LoVo (cell line): ENCODE data around the gene MAPK6.
A peak's percentile ranks its signal among the peaks of the same experiment; 100 is the strongest.
"Not testable (repeated sequence)": the region's sequence is repeated elsewhere in the genome, so short reads cannot be mapped to it uniquely, and the experiment has no call there.

Source experiments
- DNase-seq: peaks from one replicate; pipeline ENCODE4 v3.0.0-alpha.2; 2016; ENCODE audit warnings: low spot score

Gene MAPK6

DNA sequence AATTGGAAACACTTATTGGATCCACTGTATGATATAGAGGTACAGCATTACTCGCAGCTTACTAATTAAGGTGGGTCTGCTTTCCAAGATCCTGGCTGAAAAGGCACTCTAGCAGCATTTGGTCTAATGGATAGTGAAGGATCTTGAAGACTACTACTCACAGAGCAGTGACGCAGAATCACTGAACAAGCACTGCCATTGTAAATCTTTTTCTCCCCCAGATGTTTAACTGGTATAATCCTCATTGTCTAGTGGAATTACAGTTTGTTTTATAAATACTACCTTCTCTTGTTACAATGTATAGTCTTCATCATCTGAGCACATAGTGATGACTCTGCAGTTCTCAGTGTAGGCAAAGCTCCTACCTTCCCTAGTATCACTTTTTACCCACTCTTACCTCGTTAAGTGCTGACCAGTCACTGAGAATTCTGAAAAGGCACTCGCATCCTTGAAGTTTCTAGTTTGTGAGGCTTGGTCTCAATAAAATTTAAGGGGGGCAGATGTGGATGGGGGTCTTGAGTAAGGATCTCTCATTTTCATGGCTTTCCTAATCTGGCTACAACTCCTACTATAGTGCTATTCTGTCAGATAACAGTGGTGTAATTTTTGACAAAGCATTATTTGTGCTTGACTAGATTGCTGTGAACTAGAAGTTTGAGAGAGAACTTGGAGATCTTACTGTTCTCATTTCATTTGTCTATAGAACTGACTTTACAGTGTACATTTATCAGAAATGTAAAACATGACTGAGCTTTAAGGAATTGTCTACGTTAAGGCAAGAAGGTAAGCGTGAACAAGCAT lies 23.2 kb downstream of the MAPK6 start:
- no peak for DNase-seq

DNA sequence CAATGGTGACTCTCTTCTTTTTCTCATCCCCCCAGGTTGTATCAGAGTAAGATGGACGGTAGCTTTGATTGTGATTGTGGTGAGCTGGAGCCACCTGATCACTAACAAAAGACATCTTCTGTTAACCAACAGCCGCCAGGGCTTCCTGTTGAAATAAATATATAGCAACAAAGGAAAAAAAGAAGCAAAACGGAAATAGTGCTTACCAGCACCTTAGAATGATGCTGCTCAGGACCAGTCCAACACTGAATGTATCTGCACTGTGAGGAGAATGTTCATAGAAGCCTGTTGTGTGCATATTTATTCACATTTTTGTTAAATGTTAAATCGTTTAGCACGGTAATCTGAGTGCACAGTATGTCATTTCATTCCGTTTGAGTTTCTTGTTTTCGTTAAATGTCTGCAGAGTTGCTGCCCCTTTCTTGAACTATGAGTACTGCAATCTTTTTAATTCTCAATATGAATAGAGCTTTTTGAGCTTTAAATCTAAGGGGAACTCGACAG lies 26.8 kb downstream of the MAPK6 start:
- DNase-seq, result not testable (repeated sequence)

DNA sequence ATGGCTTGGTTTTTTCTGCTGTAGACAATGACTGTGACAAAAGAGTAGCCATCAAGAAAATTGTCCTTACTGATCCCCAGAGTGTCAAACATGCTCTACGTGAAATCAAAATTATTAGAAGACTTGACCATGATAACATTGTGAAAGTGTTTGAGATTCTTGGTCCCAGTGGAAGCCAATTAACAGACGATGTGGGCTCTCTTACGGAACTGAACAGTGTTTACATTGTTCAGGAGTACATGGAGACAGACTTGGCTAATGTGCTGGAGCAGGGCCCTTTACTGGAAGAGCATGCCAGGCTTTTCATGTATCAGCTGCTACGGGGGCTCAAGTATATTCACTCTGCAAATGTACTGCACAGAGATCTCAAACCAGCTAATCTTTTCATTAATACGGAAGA lies 27.5 kb downstream of the MAPK6 start:
- DNase-seq, result not testable (repeated sequence)

DNA sequence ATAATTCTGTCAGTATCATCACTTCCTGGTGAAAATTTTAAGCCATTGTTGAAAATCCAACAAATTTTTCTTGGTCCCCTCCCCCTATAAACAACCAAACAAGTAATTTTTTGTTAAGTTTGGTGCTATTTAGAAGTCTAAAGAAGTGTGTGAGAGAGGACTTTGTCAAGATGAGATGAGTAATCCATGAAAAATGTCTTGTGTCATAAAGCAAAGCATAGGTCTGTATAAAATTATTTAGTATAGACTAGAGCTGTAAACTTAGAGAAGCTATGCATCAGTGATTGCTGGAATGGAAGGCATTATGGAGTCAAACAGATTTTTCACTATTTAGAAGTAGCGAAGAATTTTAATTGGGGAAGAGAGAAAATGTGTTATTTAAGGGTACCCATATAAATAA lies 31.4 kb downstream of the MAPK6 start:
- peak; percentile 34 for DNase-seq

DNA sequence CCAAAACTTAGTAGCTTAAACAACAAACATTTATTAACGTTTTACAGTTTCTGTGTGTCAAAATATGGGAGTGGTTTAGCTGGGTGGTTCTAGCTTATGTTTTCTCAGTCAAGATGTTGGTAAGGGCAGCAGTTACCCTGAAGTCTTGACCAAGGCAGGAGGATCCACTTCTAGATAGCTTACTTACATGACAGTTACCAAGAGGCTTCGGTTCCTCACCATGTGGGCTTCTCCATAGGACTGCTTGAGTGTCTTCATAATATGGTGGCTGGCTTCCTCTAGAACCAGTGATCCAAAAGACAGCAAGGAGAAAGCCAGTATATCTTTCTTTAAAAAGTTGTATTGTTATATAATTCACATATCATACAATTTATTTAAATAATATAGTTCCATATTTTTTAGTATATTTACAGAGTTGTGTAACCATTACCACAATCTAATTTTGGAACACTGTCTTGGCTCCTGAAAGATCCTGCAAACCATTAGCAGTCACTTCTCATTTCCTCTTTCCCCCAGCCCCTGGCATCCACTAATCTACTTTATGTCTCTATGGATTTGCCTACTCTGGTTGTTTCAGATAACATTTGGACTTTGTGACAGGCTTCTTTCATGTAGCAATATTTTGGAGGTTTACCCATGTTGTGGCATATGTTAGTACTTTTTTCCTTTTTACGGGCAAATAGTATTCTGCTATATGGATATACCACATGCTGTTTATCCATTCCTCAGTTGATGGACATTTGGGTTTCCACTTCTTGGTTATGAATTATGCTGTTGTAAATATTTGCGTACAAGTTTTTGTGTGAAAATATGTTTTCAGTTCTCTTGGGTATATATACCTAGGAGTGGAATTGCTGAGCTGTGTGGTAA lies 33.3 kb downstream of the MAPK6 start:
- DNase-seq, result no peak

DNA sequence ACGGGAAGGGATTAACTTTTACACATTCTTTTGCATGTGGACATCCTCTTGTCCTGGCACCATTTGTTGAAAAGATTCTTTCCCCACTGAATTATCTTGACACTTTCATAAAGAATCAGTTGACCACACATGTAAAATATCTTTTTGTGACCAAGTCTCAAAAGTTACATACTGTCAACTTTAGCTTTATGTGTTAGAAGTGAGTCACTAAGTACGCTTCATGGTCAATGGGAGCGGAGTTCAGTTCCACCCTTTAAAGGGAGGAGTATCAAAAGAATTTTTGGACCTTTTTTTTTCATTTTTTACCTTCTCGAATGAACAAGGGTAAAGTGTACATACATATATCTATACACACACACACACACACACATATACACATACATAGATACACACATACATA lies 35.4 kb downstream of the MAPK6 start:
- no peak for DNase-seq

DNA sequence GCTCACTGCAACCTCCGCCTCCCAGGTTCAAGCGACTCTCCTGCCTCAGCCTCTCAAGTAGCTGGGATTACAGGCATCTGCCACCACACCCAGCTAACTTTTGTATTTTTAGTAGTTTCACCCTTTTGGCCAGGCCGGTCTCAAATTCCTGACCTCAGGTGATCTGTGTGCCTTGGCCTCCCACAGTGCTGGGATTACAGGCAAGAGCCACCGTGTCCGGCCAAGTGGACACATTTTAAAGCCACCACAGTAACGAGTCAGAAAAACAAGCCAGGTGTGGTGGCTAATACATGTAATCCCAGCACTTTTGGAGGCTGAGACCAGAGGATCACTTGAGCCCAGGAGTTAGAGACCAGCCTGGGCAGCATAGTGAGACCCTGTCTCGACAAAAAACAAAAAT lies 35.8 kb downstream of the MAPK6 start:
- DNase-seq, result not testable (repeated sequence)

DNA sequence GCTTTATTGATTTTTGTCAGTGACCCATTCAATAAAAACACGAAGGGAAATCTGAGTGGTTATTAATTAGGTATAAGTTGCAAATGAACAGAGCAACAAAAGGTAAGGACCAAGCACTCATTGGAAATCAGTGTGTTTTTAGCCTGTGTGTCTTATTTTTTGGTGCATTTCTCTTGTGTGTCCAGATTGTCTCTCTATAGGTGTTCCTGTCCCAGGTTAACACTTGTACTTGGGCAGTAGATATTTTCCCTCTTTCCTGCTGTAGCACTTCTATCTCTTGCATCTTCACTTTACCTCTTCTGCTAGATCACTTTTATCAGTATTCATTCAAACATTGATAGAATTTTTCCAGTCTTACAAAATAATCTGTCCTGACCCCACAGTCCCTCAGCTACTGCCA lies 37.0 kb downstream of the MAPK6 start:
- DNase-seq, result no peak

DNA sequence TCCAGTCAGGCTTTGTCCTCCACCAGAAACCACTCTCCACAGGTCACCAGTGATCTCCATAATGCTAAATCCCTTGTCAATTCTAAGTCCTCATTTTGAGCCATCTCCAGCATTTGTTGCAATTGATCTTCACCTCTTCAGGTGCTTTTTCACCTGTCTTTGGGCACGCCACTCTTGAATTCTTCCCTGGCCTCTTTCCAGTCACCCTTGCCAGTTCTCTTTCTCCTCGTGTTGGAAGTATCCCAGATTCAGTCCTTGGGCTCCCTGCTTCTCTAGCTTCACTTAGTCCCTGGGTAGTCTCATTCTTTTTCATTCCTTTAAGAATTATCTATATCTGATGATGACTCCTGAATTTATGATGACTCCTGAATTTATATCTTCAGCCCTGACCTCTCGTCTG lies 37.5 kb downstream of the MAPK6 start:
- DNase-seq, result no peak

DNA sequence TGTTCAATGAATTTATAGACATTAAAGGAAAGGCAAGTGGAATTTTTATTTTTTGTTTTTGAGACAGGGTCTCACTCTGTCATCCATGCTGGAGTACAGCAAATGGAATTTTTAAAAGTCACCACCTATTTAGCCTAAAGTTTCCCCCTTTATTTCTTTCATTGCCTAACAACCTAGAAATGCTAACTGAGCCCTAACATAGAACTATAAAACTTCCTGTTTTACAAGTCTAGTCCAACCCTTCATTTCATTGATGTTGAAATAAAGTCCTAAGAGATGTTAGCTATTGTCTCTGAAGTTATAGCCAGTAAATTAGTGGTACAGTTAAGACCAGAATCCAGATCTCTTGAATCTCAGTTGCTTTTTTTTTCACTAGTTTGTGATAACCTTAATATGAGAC lies 39.0 kb downstream of the MAPK6 start:
- DNase-seq, result no peak

DNA sequence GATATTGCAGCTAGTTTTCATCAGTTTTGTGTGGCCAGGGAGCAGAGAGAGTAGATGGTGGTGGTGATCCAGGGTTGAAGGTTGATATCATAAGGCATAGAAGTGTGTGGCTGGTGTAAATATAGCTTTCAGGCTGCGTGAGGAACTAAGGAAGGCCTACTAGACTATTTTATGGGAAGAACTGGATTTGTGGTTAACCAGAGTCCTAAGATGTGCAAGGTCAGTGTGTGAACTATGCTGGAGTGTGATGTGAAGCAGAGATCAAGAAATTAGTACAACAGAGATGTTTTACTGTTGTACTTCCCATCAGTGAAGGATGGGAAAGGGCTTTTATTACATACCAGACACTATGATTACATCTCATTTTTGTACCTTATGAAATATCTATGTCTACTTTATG lies 41.5 kb downstream of the MAPK6 start:
- no peak for DNase-seq

DNA sequence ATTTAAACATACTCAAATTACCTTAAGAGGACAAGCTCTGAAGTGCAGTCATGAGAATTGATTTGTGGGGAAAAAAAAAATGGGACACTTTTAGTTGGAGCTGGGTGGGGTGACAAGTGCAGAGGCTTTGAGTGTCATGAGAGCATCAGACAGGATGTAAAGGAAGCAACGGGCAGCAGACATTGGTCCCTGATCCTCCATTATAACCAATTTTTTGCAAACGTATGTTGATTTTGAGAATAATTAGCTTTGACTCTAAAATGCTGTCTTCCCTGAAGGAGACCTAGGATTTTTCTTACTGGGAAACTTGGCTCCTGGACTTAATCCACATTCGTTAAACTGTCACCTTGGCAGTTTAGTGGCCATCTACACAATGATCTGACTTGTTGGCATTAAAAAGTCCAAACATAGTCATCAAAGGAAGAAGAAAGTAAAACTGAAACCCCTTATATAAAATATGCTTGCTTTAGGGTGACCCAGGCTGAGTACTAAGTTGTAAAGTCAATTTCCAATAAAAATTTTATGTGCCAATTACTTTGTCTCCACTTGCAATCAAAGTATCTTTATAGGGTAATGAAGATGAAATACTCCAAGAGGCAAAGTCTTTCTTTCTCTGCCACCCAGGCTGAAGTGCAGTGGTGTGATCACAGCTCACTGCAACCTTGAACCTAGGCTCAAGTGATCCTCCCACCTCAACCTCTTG lies 48.0 kb downstream of the MAPK6 start:
- peak; percentile 50 for DNase-seq

DNA sequence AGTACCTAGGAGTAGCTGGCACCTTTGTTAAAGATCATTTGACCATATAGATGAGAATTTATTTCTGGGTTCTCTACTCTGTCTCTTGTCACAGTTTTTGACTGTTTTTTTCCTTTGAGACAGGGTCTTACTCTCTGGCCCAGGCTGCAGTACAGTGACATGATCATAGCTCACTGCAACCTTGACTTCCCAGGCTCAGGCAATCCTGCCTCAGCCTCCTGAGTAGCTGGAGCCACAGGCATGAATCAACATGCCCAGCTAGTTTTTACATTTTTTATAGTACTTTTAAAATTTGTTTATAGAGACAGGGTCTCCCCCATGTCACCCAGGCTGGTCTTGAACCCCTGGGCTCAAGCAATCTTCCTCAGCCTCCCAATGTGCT lies 48.5 kb downstream of the MAPK6 start:
- no peak for DNase-seq

DNA sequence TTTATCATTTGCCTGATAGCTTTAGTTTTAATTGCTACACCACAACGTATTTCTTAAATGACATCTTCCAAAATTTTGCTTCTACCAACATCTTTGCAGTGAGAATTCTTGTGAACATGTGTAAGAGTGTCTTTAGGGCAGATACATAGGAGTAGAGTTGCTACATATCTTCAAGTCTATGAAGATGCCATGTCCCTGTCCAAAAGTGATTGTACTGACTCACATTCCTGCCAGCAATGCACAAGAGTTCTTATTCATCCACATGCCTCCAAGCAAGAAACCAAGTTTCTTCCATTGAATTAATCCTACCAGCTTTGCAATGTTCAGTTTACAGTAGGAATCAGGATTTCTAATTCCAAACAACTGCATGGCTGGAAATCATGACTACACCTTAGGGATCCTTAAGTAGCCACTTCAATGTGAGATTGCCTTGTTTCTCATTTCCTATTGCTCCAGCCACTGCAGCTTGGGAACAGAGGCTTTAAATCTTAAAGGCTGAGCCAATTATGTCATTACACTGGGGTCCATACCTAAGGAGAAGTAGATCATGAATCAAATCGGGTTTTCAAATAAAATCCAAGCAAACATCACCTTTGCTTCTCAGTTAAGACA lies 49.1 kb downstream of the MAPK6 start:
- DNase-seq, result no peak

DNA sequence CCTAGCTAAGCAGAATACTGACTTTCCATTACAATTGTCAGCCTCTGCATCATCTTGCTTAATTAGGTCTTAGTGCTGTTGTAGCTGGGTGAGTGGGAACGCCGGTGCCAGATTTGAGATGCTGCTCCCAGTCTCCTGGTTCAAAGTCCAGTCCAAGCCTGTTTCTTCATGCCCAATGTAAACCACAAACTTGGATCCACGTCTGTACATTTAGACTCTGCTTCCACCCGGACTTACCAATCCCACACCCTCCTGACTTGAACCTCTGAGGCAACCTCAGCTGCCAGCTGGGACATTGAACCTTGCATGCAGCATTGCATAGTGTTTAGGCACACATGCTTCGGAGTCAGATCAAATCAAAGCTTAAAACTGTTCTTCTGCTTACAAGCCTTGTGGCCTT lies 50.5 kb downstream of the MAPK6 start:
- peak; percentile 82 for DNase-seq

DNA sequence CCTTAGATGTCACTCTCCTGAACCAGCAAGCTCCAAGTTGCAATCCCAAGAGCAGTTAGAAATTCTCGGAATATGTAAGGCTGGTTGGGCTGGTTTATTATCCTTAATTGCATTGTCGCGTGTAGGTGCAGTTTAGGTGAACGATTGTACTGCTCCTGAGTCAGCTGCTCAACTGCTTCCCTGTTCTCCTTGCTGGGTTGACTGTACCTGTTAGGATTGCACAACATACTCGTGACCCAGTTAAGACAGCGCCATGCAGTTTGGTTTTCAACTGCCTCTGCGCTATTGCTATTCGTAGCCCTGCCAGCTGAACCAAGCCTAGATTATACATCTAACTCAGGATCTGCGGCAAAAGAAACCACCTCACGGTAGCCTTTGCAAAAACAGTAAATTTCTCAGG lies 52.6 kb downstream of the MAPK6 start:
- DNase-seq, result peak; percentile 57

DNA sequence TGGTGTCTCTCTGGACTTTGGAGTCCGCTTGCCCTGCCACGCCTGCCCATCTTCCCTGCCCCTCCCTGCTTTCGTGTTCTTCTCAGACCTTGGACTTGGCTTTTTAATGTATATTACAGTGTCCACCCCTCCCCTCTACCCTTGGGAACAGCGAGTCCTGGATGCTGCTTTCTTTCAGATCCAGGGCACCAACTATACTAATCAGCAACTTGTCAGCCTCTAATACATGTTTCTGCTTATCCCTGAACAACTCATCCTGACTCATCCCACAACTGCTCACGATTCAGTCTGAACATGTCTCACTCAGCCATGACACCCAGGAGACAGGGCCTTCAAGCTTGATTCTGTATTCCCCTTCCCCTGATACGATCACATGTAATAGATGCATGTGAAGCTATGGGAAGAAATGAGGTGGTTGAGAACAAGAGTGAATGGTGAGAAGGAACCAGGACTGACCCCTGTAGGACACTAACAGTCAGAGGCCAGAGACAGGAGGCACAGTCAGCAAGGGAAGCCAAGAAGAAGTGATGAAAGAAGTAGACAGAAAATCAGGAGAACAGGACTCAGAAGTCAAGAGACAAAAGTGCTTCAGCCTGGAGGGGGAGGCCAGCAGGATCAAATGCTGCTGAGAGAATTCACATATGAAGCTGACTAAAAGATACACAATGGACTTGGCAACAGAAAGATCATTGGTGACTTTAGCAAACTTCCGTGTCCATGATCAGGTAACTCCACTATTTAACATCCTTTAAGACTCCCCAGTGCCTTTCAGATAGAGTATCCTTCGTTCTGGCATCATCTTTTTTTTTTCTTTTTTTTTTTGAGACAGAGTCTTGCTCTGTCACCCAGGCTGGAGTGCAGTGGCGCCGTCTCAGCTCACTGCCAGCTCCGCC lies 58.1 kb downstream of the MAPK6 start:
- peak; percentile 61 for DNase-seq

DNA sequence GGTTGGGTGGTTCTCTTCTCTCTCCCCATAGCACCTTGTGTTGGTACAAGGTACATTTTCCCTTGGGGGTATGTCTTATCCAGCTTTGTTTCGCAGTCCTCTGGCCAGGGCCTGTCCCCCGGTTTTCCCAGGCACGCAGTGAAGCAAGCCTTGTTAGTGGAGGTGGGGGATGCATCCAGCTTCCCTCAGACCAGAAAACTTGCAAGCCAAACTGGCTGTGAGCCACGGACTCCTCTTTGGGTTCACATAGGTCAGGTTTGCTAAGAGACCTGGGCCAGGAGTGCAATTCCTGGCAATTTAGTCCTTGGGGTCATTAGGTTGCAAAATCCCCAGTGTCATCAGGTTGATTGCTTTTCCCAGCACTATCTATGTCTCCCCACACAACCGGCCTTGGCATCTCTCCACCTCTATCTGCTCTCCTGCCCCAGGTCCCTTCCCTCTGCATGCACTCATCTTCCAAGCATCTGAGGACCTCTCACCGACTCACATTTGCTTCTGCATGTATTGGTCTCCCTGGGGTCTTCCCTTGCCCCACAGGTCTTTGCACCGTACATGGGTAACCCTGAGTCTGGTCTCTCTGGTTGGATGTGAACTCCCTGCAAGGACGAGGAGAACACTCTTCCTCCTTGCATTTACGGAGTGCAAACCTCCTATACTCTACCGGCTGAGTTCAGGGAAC lies 59.3 kb downstream of the MAPK6 start:
- DNase-seq, result no peak

DNA sequence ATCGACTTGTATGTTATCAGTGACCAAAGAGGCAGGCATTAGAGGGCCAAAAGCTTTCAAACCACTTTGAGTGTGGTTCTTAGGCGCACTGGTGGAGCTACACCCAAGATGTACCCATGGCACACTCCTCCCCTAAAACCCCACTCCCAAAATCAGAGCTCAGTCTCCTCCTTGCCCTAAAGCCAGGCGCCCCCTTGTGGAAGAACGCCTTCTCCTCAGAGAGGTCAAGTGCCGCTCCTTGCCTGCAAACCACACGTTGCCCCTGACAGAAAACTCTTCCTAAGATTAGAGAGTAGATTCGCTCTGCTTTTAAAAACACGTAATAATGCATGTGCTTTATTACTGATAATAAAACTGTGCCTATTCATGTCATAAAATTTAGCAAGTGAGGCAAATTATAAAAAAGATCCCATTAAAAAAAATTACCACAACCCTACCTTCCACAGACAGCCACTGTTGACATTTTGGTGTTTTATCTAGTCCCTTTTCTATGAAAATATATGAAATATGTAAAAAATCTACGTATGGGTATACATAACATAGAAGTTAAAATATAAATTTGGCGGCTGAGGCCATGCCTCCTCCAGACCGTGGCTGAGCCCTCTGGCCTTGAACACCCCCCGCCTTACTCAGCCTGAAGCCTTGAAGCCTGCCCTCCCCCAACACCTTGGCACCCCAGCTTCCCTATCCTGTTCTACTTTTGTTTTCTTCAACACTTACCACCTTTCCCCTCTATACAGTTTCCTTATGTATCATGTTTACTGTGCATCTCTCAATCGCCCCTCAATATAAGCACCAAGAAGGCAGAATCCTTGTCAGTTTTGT lies 60.1 kb downstream of the MAPK6 start:
- DNase-seq, result peak; percentile 76

DNA sequence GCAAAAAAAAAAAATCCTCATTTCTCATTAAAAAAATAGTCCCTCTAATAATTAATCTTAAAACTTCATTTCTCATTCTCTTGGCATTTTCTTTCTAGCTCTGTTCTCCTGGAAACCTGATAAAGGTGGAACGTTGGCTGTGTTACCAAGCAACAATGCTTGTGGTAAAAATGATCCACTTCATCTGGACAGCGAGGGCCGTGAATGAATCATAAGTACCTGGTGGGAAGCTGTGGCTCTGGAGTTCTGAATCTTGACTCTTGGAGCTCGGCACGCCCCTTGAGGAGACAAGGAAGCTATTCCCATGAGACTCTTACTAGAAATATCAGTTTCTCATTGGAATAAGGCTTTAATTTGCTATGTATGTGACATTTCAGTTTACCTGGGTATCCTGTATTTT lies 61.0 kb downstream of the MAPK6 start:
- no peak for DNase-seq
